Stimulated activated CD4-positive, alpha-beta T cell treated with anti-CD3 and anti-CD28 coated beads, Interleukin-15, amount 100 ng/mL, for 24 hours (primary cell): ENCODE results near the gene GCNT4.

Source experiments
- DNase-seq: peaks from one replicate; pipeline ENCODE4 v3.0.0-alpha.2; 2020

Gene GCNT4

GRCh38 chr5:75010838-75011237 lies 41.5 kb downstream of the GCNT4 start:
- DNase-seq: no peak

GRCh38 chr5:75009556-75010345 lies 42.6 kb downstream of the GCNT4 start:
- DNase-seq: no peak

- no peak for DNase-seq
Observed at GRCh38 chr5:75006865-75007822, 45.2 kb downstream of the GCNT4 start.

DNA sequence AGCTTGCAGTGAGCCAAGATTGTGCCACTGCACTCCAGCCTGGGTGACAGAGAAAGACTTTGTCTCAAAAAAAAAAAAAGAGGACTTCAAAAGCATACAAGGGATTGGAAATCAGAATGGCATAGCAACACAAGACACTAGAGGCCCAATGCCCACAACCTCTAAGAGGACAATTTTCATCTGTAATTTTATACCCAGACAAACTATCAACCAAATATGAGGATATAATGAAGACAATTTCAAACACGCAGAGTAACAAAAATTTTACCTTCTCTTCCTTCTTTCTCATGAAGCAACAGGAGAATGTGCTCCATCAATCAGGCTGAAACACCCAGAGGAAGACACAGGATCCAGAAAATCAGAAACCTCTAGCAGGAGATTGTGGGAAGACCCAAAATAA lies 46.8 kb downstream of the GCNT4 start:
- DNase-seq: no peak
